ENCODE results near the gene TFDP2. TPM values are rescaled to one million over a fixed set of nuclear protein-coding genes. Genes with fewer than 3 reads are reported as not detected.
"Not testable (repeated sequence)": the region's sequence is repeated elsewhere in the genome, so short reads cannot be mapped to it uniquely, and the experiment has no call there.

The TFDP2 gene, protein sequence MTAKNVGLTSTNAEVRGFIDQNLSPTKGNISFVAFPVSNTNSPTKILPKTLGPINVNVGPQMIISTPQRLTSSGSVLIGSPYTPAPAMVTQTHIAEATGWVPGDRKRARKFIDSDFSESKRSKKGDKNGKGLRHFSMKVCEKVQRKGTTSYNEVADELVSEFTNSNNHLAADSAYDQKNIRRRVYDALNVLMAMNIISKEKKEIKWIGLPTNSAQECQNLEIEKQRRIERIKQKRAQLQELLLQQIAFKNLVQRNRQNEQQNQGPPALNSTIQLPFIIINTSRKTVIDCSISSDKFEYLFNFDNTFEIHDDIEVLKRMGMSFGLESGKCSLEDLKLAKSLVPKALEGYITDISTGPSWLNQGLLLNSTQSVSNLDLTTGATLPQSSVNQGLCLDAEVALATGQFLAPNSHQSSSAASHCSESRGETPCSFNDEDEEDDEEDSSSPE
- total RNA-seq = 14.7 and 15.0 TPM in 2 replicates

DNA sequence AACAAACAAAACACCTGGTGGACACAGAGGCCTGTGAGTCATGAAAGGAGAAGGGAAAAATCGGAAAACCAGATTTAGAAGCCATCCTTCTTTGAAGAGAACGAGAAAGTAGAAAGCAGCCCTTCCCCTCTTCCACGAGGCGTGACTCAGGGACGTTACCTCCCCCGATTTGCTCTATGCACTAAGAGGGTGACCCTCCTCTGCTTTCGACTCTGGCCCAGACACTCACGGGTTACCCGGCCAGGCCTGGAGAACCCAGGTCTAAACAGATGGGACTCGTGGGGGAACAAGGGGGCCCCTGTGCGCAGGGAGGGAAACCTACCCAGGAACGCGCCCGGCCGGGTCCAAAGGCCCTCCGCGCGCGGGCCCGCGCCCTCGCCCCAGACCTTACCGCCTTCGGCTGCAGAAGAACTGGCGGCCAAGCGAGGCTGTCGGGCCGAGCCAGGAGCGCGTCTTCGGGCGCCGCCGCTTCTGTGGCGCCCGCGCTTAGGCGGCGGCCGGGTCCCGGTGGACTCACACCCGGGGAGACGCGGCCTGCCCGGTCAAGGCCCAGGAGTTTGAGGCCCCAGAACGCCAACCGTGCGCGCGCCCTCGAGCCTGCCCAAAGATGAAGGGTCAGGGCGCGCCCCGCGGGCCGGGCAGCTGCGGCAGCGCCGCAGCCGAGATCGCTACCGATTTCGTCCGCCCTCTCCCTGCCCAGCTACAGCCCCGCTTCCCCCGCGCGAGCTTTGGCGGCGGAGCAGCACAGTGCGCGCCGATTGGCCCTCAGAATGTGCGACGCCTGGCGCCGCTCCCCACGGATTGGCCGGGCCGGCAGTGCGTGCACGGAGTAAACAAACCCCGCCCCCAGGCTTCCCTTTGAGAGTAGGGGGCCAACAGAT is at the start of gene TFDP2:
Gene TFDP2 (minus strand): TSS at position 753 of the 881 bp plus-strand sequence. CDS start 47,795 bp downstream, outside the sequence.
- peak; percentile 68 to 92 for DNase-seq (ENCODE audit: low read depth in 2 of 2)

DNA sequence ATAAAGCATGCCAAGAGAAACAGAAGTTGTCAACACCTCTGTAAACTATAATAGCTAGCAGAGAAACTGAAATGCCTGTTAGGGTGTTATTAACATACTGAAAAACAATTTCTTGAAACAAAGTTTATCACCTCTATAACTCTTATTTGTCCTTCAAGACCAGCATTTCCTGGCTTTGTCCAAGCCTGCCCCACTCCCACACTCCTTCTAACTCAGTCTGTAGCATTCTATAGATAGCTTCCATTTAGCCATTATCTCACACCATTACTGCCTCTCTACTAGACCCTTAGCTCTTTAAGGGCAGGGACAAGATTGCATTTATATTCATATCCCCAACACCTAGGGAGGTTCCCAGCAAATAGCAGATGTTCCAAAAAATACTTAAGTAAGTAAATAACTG is 39.5 kb upstream of the TFDP2 start:
- peak in 1 of 2 donors; percentile 53 for DNase-seq (ENCODE audit: low read depth in 2 of 2)

DNA sequence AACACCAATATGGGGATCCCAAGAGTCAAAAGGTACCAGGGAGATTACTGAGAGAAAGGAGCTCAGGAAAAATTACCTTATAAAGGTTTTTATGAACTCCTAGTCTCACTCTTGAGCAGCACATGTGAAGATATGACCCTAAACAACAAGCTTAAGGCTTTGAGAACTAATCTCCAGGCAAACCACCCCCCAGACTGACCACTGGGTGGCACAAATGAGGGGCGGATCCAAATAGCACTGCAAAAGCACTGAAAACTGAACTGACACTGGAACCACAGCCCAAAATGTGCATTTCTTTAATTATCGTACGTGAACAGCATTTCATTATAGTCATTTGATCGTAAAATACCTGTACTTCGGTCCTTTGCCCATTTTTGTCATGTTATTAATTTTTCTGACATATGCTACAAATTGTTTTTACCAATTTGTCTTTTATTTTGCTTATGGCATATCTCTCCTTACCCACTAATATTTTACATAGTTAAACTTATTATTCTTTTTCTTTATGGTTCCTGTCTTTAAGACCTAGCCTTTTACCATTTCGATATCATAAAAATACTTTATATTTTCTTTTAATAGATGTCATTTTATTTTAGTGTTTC is 31.5 kb upstream of the TFDP2 start:
- DNase-seq (ENCODE audit: low read depth in 2 of 2) = peak; percentile 40 to 56

DNA sequence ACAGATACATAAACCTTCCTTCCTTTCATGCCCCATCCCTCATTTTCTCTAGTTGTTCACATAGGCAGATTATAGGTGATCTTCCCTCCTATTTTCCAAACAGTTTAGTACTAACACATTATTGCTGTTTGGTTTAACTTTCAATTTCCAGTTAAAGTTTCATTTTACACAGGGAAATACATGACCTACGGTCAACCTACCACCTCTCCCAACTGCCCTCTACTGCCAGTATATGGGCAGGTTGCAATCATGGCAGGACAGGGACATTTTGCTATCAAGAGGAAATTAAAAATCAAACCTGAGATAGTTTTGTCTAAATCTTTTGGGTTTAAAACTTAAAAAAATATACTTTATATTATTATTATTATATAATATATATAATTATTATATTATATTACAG is 26.1 kb upstream of the TFDP2 start:
- no peak for DNase-seq (ENCODE audit: low read depth in 2 of 2)

DNA sequence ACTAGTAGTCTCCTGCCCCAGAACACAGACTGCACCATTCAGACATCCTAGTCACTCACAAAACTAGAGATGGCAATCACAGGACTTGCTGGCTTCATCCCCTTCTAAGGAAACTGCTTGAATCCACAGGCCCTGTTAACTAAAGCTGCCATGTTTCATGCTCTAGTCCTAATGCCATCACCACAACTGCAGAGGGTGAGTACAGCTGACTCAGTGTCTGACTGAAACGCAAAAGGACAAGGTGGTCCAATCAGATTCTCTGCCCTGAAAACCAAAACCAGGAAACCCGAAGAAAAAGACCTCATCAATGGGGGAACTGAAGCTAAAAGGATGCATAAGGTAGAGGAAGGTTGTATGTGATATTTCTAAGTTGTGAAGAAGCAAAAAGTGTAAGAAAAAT is 25.2 kb upstream of the TFDP2 start:
- DNase-seq (ENCODE audit: low read depth in 2 of 2) = no peak

DNA sequence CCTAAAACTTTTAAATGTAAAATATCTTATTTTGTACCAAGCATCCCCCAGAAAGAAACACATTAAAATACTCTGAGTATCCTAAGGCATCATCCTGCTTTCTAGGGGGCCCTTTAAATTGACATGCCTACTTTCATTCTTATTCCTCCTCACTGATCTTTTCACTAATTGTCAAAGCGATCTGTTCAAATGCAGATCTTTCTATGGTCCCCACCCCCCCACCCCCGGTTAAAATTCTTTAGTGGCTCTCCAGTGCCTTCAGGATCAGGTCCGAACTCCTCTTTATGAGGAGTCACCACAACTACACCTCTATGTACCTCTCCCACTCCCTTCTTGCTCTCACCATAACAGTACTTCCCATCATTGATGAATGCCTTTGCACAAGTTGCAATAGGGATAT is 19.2 kb upstream of the TFDP2 start:
- no peak for DNase-seq (ENCODE audit: low read depth in 2 of 2)

DNA sequence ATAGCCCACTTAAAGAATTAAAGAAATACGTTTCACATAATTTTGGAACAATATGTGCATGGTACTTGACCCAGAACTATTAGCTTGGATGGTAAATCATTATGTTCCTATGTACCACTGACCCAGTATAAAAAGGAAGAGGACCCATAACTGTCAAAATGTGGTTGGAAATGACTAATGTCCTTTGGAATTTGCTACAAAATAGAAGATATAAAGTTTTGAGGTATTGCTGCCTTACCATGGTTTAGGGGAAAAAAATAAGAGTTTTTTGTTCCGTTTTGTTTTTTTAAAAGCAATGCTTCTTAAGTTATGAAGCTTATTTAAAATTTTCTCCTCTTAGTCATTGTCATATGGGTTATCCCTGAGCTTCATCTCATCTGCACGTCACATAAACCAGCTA is 15.8 kb upstream of the TFDP2 start:
- peak in 1 of 2 donors; percentile 15 for DNase-seq (ENCODE audit: low read depth in 2 of 2)

DNA sequence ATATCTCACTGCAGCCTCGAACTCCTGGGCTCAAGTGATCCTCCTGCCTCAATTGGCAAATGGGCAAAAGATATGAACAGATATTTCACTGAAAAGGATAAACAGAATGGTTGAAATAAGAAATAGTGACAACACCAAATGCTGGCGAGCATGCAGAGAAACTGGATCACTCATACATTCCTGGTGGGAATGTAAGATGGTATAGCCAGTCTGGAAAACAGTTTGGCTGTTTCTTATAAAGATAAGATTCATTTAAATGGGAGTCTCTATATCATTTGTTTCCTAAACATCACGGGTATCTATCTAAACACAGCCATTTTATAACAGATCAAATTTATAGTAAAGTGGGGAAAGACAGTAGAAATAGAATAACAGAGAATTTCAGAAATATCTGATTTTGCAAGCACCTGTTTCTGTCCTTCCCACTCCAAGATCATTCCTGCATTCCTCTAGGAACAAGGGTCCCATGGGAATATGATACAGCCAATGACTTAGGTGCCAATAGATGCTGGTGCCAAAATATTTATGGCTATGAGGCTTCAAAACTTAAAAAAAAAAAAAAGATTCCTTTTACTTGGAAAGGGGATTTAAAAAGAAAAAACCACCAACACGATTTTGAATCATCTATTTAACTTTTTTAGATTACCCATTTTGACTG is 9.9 kb upstream of the TFDP2 start:
- no peak for DNase-seq (ENCODE audit: low read depth in 2 of 2)

DNA sequence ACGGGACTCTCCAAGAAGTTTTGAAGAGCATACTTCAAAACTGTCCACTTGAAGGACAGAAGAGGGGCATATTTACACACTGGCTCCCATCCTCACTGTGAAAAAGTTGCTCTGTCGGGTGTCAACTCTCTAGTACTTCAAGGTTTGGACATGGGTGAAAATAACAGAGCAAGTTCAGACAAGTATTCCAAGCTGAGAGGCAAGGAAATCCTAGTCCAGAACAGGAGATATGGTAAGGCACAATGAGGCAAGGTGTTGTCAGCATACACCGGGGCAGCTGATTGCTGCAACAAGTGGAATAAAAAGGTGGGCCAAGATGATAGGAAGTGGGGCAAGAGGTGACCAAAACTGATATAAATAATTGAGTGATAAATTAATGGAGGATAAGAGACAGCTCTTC is 4.8 kb upstream of the TFDP2 start:
- no peak for DNase-seq (ENCODE audit: low read depth in 2 of 2)

DNA sequence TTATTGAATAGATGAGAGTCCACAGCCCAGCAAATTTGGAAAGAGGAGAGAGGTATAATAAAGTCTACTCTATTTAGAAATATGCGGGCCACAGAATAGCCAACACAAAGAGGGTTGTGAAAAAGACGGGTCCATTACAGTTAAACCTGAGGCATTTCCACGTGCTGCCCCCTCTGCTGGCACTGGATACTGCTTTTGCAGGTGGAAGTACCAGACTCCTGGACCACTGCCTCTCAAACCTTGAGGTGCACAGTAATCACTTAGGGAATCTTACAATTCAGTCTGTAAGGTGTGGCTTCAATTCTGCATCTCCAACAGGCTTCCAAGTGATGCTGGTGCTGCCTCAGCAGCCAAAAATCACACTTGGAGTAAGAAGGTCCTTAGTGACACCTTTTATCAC is 3.0 kb upstream of the TFDP2 start:
- DNase-seq (ENCODE audit: low read depth in 2 of 2) = no peak

DNA sequence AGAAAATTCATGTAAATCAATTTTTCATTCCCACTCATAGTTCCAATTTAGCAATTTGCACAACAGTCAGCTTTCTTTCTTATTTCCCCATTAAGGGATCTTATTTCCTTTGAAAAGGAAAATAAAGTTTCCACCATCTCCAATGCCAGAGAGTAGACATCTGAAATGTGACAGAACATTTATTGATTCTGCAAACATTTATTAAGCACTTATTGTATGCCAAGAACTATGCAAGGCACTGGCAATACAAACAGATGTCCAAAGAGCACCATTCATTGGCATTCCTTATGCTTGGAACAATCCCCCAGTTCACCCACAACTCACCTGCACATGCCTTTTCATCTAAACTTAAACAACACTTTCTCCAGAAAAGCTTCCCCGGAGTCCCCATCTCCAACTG is 2.5 kb upstream of the TFDP2 start:
- DNase-seq (ENCODE audit: low read depth in 2 of 2) = no peak

DNA sequence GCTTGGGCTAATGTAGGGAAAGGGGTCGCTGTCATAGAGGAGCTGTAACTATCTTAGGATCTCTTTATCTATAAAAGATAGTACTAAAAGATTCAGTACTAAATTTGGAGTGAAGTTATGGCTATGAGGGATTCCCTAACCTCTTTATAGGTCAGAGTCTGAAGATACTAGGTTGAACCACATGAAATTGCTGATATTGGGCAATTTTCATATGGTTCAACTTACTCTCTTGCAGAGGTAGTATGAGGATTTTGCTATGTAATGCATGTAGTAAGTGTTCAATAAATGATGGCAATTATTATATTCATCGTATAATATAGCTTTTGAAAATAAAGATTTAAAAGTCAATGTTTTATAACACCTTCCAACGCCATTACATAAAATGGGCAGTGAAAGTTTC is 1.9 kb upstream of the TFDP2 start:
- no peak for DNase-seq (ENCODE audit: low read depth in 2 of 2)

DNA sequence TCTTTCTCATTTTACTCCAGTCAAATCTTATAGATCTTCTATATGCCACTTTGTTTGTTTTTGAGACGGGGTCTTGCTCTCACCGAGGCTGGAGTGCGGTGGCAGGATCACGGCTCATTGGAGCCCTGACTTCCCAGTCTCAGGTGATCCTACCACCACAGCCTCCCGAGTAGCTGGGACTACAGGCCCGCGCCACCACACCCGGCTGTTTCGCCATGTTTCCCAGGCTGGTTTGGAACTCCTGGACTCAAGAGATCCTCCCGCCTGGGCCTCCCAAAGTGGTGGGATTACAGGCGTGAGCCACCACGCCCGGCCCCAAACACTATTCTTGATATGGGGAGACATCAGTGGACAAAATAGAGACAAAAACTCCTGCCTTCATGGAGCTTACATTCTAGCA is 927 bp upstream of the TFDP2 start:
- no peak for DNase-seq (ENCODE audit: low read depth in 2 of 2)

DNA sequence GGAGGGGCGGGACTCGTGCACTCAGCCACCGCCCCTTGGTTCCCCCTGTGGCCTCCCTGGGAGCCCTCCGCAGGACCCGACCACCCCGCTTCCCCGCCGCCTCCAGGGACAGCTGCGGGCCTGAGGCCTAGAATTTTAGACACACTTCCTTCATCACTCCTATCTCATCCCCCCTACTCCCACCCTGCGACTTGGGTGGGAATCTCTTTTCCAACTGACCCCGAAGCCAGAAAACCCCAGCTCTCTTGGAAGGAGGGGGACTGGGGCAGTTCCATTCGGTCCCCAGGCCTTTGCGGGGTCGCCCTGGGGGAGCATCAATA is 289 bp upstream of the TFDP2 start:
- no peak for DNase-seq (ENCODE audit: low read depth in 2 of 2)

DNA sequence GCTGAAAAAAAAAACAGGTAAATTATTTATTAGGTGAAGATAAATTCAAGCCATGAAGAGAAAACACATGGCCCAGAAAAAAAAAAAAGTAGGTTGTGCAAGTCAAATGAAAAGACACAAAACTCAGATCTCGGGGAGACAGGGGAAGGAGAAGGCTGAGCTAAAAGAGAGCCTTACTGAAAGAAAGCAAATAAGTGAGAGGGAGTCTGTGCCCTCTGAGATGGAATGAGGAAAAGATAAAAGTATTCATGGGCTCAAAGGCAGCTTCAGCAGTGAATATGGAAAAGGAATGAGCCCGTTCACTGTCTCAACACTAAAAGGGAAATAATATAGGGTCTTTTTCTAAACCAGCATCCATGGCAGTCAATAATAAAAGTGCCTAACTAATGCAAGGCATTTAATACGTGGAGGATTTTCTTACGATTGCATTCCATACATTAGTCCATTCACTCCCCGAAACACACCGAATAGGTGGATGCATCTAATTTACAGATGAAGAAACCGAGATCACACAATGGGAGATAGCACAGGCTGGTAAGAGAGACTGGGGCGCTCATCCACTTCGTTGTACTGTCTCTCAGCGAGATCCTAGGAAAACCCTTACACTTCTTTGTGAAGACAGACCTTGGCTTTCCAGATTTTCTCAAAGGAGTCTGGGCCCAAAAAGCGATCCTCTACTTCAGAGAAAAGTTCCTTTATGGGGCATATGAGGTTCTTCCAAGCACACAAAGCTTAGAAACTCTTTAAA is 1.1 kb downstream of the TFDP2 start:
- no peak for DNase-seq (ENCODE audit: low read depth in 2 of 2)

DNA sequence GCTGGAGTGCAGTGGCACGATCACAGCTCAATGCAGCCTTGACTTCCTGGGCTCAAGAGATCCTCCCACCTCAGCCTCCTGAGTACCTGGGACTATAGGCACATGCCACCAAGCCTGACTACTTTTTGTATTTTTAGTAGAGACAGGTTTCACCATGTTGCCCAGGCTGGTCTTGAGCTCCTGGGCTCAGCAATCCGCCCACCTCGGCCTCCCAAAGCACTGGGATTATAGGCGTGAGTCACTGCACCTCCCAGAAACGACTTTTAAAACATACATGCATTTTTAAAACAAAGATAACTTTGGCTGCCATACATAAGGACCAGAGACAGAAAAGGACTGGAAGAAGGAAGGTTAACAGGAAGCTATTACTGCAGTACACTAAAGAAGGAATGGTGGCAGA is 4.8 kb downstream of the TFDP2 start:
- not testable (repeated sequence) for DNase-seq (ENCODE audit: low read depth in 2 of 2)

DNA sequence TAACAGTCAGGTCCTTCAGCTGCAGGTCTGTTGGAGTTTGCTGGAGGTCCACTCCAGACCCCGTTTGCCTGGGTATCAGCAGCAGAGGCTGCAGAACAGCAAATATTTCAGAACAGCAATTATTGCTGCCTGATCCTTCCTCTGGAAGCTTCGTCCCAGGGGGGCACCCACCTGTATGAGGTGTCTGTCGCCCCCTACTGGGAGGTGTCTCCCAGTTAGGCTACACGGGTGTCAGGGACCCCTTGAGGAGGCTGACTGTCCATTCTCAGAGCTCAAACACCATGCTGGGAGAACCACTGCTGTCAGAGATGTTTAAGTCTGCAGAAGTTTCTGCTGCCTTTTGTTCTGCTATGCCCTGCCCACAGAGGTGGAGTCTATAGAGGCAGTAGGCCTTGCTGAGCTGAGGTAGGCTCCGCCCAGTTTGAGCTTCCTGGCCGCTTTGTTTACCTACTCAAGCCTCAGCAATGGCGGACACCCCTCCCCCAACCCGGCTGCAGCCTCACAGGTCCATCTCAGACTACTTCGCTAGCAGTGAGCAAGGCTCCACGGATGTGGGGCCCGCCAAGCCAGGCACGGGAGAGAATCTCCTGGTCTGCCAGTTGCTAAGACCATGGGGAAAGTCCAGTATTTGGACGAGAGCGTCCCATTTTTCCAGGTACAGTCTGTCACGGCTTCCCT is 8.6 kb downstream of the TFDP2 start:
- DNase-seq (ENCODE audit: low read depth in 2 of 2) = not testable (repeated sequence)

DNA sequence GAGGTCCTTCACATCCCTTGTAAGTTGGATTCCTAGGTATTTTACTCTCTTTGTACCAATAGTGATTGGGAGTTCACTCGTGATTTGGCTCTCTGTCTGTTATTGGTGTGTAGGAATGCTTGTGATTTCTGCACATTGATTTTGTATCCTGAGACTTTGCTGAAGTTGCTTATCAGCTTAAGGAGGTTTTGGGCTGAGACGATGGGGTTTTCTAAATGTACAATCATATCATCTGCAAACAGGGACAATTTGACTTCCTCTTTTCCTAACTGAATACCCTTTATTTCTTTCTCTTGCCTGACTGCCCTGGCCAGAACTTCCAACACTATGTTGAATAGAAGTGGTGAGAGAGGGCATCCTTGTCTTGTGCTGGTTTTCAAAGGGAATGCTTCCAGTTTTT is 12.3 kb downstream of the TFDP2 start:
- not testable (repeated sequence) for DNase-seq (ENCODE audit: low read depth in 2 of 2)

DNA sequence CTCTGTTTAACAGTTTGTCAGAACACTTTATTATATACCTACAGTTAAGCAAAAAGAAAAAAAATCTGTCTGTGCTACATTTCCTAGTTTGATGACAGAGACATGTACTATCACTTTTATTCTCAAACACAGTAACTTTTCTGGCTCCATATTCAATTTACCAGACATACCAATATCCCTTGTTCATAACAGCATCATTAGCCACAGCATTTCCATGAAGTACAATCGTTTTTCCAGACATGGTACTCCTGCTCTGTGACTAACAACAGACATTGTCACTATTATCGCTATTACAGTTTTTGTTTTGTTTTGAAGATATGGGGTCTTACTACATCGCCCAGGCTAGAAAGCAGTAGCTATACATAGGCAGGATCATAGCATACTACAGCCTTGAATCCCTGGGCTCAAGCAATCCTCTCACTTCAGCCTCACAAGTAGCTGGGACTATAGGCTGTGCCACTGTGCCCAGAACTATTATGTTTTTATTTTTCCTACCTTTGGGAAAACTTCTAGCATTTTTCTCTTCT is 14.5 kb downstream of the TFDP2 start:
- DNase-seq (ENCODE audit: low read depth in 2 of 2) = no peak

DNA sequence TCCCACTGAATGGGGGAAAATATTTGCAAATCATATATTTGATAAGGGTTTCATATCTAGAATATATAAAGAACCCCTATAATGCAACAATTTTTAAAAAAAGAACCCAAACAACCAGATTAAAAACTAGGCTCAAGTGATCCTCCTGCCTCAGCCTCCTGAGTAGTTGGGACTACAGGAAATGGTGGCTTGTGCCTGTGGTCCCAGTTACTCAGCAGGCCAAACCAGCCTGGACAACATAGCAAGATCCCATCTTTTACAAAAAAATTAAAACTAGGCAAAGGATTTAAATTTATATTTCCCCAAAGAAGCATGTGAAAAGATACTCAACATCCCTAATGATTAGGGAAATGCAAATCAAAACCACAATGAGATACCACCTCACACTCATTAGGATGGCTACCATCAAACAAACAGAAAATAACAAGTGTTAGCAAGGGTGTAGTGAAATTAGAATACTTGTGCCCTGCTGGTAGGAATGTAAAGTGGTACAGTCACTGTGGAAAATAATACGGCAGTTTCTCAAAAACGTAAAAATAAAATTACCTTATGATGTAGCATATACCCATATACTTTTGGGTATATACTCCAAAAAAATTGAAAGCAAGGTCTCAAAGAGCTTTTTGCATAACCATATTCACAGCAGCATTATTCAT is 19.7 kb downstream of the TFDP2 start:
- DNase-seq (ENCODE audit: low read depth in 2 of 2) = no peak

Data from dermis microvascular lymphatic vessel endothelial cell (primary cell).